Measurements from ENCODE around the gene SEMA3A. TPM values are rescaled to one million over a fixed set of nuclear protein-coding genes. Genes with fewer than 3 reads are reported as not detected.
"Not testable (repeated sequence)": the region's sequence is repeated elsewhere in the genome, so short reads cannot be mapped to it uniquely, and the experiment has no call there.

Gene SEMA3A
- total RNA-seq, 4 donors from 2014 or later: 0.15 to 4.6 (median 0.69) TPM

DNA sequence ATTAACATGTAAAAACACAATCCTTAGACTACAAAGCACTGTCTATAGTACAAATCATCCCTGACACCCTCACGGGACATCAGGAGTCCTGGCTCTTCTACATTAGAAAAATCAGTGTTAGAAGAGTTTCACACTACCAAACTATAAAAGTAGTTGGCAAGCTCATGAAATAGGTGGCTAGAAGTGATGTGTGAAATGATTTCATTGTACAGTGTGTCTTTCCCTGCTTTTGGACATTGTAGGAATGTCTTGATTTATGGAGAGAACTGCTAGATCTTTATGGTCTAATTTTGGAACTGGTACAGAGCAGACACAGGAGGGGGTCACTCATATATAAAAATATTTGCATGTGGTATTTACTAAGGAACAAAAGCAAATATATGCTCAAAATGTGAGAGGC lies 33.2 kb downstream of the SEMA3A start:
- H3K4me1 ChIP-seq: no peaks in the 10 kb centered on the region
- peak overlapping the region in 1 of 4 donors; percentile 4 for H3K27ac ChIP-seq
- intact Hi-C loops (cut with DNase I): no loop called here
- H3K9me3 ChIP-seq: no peaks in the 10 kb centered on the region
- H3K4me3 ChIP-seq: no peak overlapping the region
- TF ChIP-seq, protein P1, sequence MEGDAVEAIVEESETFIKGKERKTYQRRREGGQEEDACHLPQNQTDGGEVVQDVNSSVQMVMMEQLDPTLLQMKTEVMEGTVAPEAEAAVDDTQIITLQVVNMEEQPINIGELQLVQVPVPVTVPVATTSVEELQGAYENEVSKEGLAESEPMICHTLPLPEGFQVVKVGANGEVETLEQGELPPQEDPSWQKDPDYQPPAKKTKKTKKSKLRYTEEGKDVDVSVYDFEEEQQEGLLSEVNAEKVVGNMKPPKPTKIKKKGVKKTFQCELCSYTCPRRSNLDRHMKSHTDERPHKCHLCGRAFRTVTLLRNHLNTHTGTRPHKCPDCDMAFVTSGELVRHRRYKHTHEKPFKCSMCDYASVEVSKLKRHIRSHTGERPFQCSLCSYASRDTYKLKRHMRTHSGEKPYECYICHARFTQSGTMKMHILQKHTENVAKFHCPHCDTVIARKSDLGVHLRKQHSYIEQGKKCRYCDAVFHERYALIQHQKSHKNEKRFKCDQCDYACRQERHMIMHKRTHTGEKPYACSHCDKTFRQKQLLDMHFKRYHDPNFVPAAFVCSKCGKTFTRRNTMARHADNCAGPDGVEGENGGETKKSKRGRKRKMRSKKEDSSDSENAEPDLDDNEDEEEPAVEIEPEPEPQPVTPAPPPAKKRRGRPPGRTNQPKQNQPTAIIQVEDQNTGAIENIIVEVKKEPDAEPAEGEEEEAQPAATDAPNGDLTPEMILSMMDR (IDR thresholded peaks at IDR 0.05): no peak
- no peak for TF ChIP-seq POLR2A (IDR thresholded peaks at IDR 0.05)
- 75 to 86% methylated on average over 1 of the region's 1 CpG for WGBS, 2 donors
- H3K36me3 ChIP-seq: no peaks in the 10 kb centered on the region
- no peak for DNase-seq
- no peaks in the 10 kb centered on the region for H3K27me3 ChIP-seq

GRCh38 chr7:84159435-84159834 lies 35.2 kb downstream of the SEMA3A start:
- Histone ChIP-seq H3K27me3 (no peaks in the 10 kb centered on the region), H3K27ac (no peak overlapping the region), H3K9me3 (no peaks in the 10 kb centered on the region), H3K36me3 (no peaks in the 10 kb centered on the region), H3K4me3 (no peak overlapping the region), H3K4me1 (no peaks in the 10 kb centered on the region)
- DNase-seq: no peak
- TF ChIP-seq, protein P1 (IDR thresholded peaks at IDR 0.05): no peak
- TF ChIP-seq POLR2A (IDR thresholded peaks at IDR 0.05): no peak
- intact Hi-C loops (cut with DNase I): no loop called here

- no peaks in the 10 kb centered on the region for H3K9me3 ChIP-seq
- DNase-seq: no peak
- H3K27me3 ChIP-seq: no peaks in the 10 kb centered on the region
- H3K27ac ChIP-seq: no peak overlapping the region
- H3K4me3 ChIP-seq: no peak overlapping the region
- 80 to 83% methylated on average over 4 of the region's 4 CpGs for WGBS, 2 donors
- no peaks in the 10 kb centered on the region for H3K36me3 ChIP-seq
- TF ChIP-seq, protein P1 (IDR thresholded peaks at IDR 0.05): no peak
- no peak for TF ChIP-seq POLR2A (IDR thresholded peaks at IDR 0.05)
- intact Hi-C loops (cut with DNase I): no loop called here
- H3K4me1 ChIP-seq: no peaks in the 10 kb centered on the region
Measured at GRCh38 chr7:84157171-84157570, 37.4 kb downstream of the SEMA3A start.

DNA sequence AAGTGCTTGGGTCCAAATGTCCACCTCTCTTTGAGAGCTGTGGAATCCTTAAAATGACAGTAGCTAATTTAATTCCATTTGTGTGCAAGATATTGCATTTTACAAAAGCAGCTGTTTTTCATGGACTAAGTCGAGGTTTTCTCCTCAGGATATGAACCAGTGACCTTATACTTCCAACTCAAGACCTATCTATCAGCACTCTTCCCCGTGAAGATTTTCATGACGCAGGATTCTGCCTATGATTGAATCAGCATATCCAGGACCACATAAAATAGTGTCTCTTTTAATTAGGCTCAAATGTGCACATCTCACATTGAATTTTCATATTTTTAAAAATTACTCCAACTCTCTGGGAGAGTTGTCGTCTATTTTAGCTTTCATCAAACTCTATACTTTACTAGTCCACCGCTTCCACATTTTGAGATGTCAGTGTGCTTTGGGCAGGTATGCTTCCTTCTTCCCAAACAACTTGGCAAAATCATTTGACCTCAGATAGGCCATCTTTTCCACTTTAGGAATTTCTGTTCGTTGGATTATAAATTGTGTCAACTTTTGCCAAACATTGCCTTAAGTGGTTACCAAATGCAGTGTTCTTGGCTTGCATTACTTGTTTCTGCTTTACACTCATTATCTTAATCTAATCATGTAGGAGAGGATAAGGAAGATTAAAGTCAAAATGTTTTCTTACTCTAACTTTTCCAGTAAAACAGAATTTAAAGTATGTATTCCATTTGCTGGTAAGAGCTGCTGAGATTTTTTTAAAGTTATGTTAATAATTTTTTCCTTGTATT lies 39.4 kb downstream of the SEMA3A start:
- TF ChIP-seq, protein P1 (IDR thresholded peaks at IDR 0.05): no peak
- TF ChIP-seq POLR2A (IDR thresholded peaks at IDR 0.05): no peak
- H3K27me3 ChIP-seq: no peaks in the 10 kb centered on the region
- peak overlapping the region in 3 of 4 donors; percentile 9 to 42 (median 16) for H3K27ac ChIP-seq
- intact Hi-C loops (cut with DNase I): no loop called here
- no peaks in the 10 kb centered on the region for H3K36me3 ChIP-seq
- no peaks in the 10 kb centered on the region for H3K9me3 ChIP-seq
- H3K4me3 ChIP-seq: no peak overlapping the region
- DNase-seq: no peak
- WGBS, 2 donors: 55 to 58% methylated on average over 6 of the region's 6 CpGs
- no peaks in the 10 kb centered on the region for H3K4me1 ChIP-seq

- intact Hi-C loops (cut with DNase I): no loop called here
- no peak for TF ChIP-seq POLR2A (IDR thresholded peaks at IDR 0.05)
- TF ChIP-seq, protein P1 (IDR thresholded peaks at IDR 0.05): no peak
- no peak overlapping the region for H3K27ac ChIP-seq
- H3K9me3 ChIP-seq: no peaks in the 10 kb centered on the region
- no peaks in the 10 kb centered on the region for H3K4me1 ChIP-seq
- no peaks in the 10 kb centered on the region for H3K27me3 ChIP-seq
- no peak for DNase-seq
- no peaks in the 10 kb centered on the region for H3K36me3 ChIP-seq
- H3K4me3 ChIP-seq: no peak overlapping the region
Measured at GRCh38 chr7:84152995-84153394, 41.6 kb downstream of the SEMA3A start.

DNA sequence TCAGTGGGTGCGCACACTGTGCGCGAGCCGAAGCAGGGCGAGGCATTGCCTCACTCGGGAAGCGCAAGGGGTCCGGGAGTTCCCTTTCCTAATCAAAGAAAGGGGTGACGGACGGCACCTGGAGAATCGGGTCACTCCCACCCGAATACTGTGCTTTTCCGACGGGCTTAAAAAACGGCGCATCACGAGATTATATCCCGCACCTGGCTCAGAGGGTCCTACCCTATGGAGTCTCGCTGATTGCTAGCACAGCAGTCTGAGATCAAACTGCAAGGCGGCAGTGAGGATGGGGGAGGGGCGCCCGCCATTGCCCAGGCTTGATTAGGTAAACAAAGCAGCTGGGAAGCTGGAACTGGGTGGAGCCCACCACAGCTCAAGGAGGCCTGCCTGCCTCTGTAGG lies 44.2 kb downstream of the SEMA3A start:
- WGBS, 2 donors: 82 to 100% methylated on average over 1 to 9 of the region's 22 CpGs
- H3K9me3 ChIP-seq; H3K27ac ChIP-seq; H3K4me3 ChIP-seq; H3K4me1 ChIP-seq; intact Hi-C loops (cut with DNase I); DNase-seq; H3K36me3 ChIP-seq; H3K27me3 ChIP-seq: not testable (repeated sequence)

Measured in esophagus squamous epithelium (tissue), 5 donors.